OCI-LY3 (cell line): ENCODE results near the gene VPS13C.

ENCODE experiments used
- EZH2phosphoT487 ChIP-seq: fragments of 200-600 bp; shearing (Covaris generic); IDR thresholded peaks from 2 replicates; pipeline ENCODE4 v1.6.1; 2018; ENCODE audit warnings: antibody characterized with exemption, mixed run types, low read depth
- TF ChIP-seq, protein P1 (sequence below): fragments of 200-600, 300-600 bp; sonication (generic); IDR thresholded peaks from 2 replicates; pipeline ENCODE4 v1.5.1; 2014; ENCODE audit warnings: antibody characterized with exemption, low read length, low read depth

DNA sequence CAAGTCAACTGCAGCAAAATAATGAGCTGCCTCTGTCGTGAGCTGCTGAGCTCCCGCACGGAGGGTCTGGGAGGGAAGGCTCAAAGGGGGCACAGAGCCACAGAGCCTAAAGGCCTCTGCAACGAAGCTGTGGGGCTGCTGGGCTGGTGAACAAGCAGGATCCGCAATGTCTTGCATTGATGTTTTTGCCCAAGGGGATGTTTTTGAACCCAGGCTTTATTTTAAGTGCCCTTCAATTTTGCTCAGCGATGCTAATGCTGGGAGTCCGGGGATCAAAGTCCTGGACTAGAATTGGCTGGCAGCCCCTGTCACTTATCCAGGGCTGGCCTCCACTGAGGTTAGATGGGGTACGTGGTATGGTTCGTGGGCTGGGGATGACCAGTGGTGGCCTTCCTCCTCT lies 240.0 kb downstream of the VPS13C start:
- TF ChIP-seq, protein P1, sequence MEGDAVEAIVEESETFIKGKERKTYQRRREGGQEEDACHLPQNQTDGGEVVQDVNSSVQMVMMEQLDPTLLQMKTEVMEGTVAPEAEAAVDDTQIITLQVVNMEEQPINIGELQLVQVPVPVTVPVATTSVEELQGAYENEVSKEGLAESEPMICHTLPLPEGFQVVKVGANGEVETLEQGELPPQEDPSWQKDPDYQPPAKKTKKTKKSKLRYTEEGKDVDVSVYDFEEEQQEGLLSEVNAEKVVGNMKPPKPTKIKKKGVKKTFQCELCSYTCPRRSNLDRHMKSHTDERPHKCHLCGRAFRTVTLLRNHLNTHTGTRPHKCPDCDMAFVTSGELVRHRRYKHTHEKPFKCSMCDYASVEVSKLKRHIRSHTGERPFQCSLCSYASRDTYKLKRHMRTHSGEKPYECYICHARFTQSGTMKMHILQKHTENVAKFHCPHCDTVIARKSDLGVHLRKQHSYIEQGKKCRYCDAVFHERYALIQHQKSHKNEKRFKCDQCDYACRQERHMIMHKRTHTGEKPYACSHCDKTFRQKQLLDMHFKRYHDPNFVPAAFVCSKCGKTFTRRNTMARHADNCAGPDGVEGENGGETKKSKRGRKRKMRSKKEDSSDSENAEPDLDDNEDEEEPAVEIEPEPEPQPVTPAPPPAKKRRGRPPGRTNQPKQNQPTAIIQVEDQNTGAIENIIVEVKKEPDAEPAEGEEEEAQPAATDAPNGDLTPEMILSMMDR = no peak
- no peak for TF ChIP-seq EZH2phosphoT487
